CD4-positive, alpha-beta T cell (primary cell): ENCODE results near the gene WFDC5. TPM values are rescaled to one million over a fixed set of nuclear protein-coding genes. Genes with fewer than 3 reads are reported as not detected.

ENCODE experiments used
- ATAC-seq: fragments of 200-7000 bp; cut with Tn5 transposase; one replicate; pipeline ENCODE4 v1.10.0; 2022; ENCODE audit warnings: mild to moderate bottlenecking; ENCODE audit not compliant: poor library complexity
- CTCF ChIA-PET: fragments of 350-600 bp; sonication (Branson Sonifier 250); formaldehyde crosslinking; loops from one replicate; lab custom pipeline; 2021; ENCODE audit warnings: antibody characterized with exemption, inconsistent platforms; lab: Charles Lee
- POLR2A ChIA-PET: fragments of 350-600 bp; sonication (Branson Sonifier 250); formaldehyde crosslinking; loops from one replicate; lab custom pipeline; 2021; ENCODE audit warnings: antibody characterized with exemption, inconsistent platforms; lab: Charles Lee
- DNase-seq, 14 experiments: peaks; one replicate each; pipeline ENCODE4 v3.0.0-alpha.2; 2013 to 2020; ENCODE audit warnings: mixed read lengths in 2 of 14
- H3K27ac ChIP-seq, 2 donors: one replicate each; pipeline versions ENCODE4 v1.5.1 to v1.7.0; 2013; ENCODE audit warnings: low read length in 2 of 2, low read depth in 1 of 2, mild to moderate bottlenecking in 1 of 2
- H3K27me3 ChIP-seq, 2 experiments: 1 replicate in 1 of 2; 2 replicates in 1 of 2; pipeline versions ENCODE4 v1.6.1 to v1.7.0; 2013; ENCODE audit warnings: low read length in 2 of 2, control low read depth in 1 of 2, mild to moderate bottlenecking in 1 of 2, moderate library complexity in 1 of 2; ENCODE audit not compliant: insufficient read depth in 2 of 2, control insufficient read depth in 1 of 2
- H3K36me3 ChIP-seq: one replicate; pipeline ENCODE4 v1.6.1; 2013; ENCODE audit warnings: low read length, control low read depth; ENCODE audit not compliant: insufficient read depth
- H3K4me1 ChIP-seq: one replicate; pipeline ENCODE4 v1.6.1; 2013; ENCODE audit warnings: low read length, control low read depth; ENCODE audit not compliant: insufficient read depth
- H3K4me3 ChIP-seq: one replicate; pipeline ENCODE4 v1.5.1; 2013; ENCODE audit warnings: mild to moderate bottlenecking, low read length, moderate library complexity
- H3K9me3 ChIP-seq, 2 experiments: 1 replicate in 1 of 2; 2 replicates in 1 of 2; pipeline versions ENCODE4 v1.6.1 to v1.7.0; 2013; ENCODE audit warnings: low read length in 2 of 2, mild to moderate bottlenecking in 2 of 2, control low read depth in 1 of 2, moderate library complexity in 1 of 2; ENCODE audit not compliant: control insufficient read depth in 1 of 2, insufficient read depth in 1 of 2
- H3K27ac Mint-ChIP-seq: one replicate; pipeline ENCODE4 v1.8.0; 2020; ENCODE audit warnings: mixed read lengths
- H3K27me3 Mint-ChIP-seq: one replicate; pipeline ENCODE4 v1.8.0; 2021; ENCODE audit warnings: mixed read lengths
- H3K36me3 Mint-ChIP-seq: one replicate; pipeline ENCODE4 v1.8.0; 2021; ENCODE audit warnings: low read depth, mixed read lengths
- H3K4me1 Mint-ChIP-seq: one replicate; pipeline ENCODE4 v1.8.0; 2021; ENCODE audit warnings: low read depth, mixed read lengths
- H3K4me3 Mint-ChIP-seq: one replicate; pipeline ENCODE4 v1.8.0; 2020; ENCODE audit warnings: mild to moderate bottlenecking, mixed read lengths
- H3K9me3 Mint-ChIP-seq: one replicate; pipeline ENCODE4 v1.8.0; 2020; ENCODE audit warnings: mixed read lengths
- CTCF ChIP-seq: fragments of 200-600 bp; IDR thresholded peaks from one replicate; pipeline ENCODE4 v1.8.0; 2022; ENCODE audit warnings: antibody characterized with exemption, mild to moderate bottlenecking
- intact Hi-C, 2 experiments: fragments of 100-400 bp; cut with DNase I in 1 of 2; cut with micrococcal nuclease in 1 of 2; formaldehyde crosslinking; loops; one replicate each; pipeline versions ENCODE4 v1.15.1 to v1.9.0; 2023 to 2025; cut with DNase I, micrococcal nuclease
- total RNA-seq, 174 experiments: library from RNA in 2 of 174; stranded (reverse) in 2 of 174; gene quantifications; one replicate each; pipeline ENCODE4 v1.2.3 and lab custom pipeline; 2021 to 2026

The WFDC5 gene
- total RNA-seq, 2 experiments from 2014 or later: not detected

- Histone ChIP-seq H3K9me3 (no peaks in the 10 kb centered on the region), H3K36me3 (peaks cover 48% of the 10 kb centered on the region), H3K27ac (no peak overlapping the region), H3K4me3 (no peak overlapping the region), H3K4me1 (peaks cover 14% of the 10 kb centered on the region), H3K27me3 (no peaks in the 10 kb centered on the region)
- H3K4me1 Mint-ChIP-seq: peaks cover 77% of the 10 kb centered on the region
- H3K27ac Mint-ChIP-seq: peak overlapping the region; percentile 35
- DNase-seq (no peak), ATAC-seq (no peak)
- TF ChIP-seq CTCF: no peak
- CTCF ChIA-PET: interaction anchor here (1.0 to 2.0 kb wide), 2 partner anchors 12 to 23 kb away, joined by 4 to 7 read pairs; no protein-coding TSS in a partner anchor
- POLR2A ChIA-PET: no interaction called here
- peaks cover 88% of the 10 kb centered on the region for H3K36me3 Mint-ChIP-seq
- H3K4me3 Mint-ChIP-seq: no peak overlapping the region
- H3K27me3 Mint-ChIP-seq: no peaks in the 10 kb centered on the region
- H3K9me3 Mint-ChIP-seq: no peaks in the 10 kb centered on the region
- intact Hi-C loops: no loop called here
These were observed 47.4 kb downstream of the WFDC5 start for GRCh38 chr20:45067558-45067957.

- DNase-seq (no peak), ATAC-seq (no peak)
- Histone ChIP-seq H3K27ac (no peak overlapping the region), H3K4me1 (peaks cover 14% of the 10 kb centered on the region), H3K36me3 (peaks cover 47% of the 10 kb centered on the region), H3K27me3 (no peaks in the 10 kb centered on the region), H3K9me3 (no peaks in the 10 kb centered on the region), H3K4me3 (no peak overlapping the region)
- no peaks in the 10 kb centered on the region for H3K9me3 Mint-ChIP-seq
- intact Hi-C loops: no loop called here
- H3K27me3 Mint-ChIP-seq: no peaks in the 10 kb centered on the region
- POLR2A ChIA-PET: no interaction called here
- CTCF ChIA-PET: interaction anchor here (1.0 to 2.0 kb wide), 2 partner anchors 12 to 23 kb away, joined by 4 to 7 read pairs; no protein-coding TSS in a partner anchor
- no peak for TF ChIP-seq CTCF
- peaks cover 80% of the 10 kb centered on the region for H3K4me1 Mint-ChIP-seq
- H3K27ac Mint-ChIP-seq: peak overlapping the region; percentile 35
- H3K4me3 Mint-ChIP-seq: no peak overlapping the region
- H3K36me3 Mint-ChIP-seq: peaks cover 88% of the 10 kb centered on the region
These were observed 47.9 kb downstream of the WFDC5 start for GRCh38 chr20:45067087-45067486.

GRCh38 chr20:45066372-45066771 is 48.6 kb downstream of the WFDC5 start:
- Mint-ChIP-seq H3K27me3 (no peaks in the 10 kb centered on the region), H3K36me3 (peaks cover 89% of the 10 kb centered on the region), H3K9me3 (no peaks in the 10 kb centered on the region), H3K4me3 (no peak overlapping the region), H3K4me1 (peaks cover 86% of the 10 kb centered on the region), H3K27ac (peak overlapping the region; percentile 35)
- Histone ChIP-seq H3K9me3 (no peaks in the 10 kb centered on the region), H3K27me3 (no peaks in the 10 kb centered on the region), H3K4me3 (no peak overlapping the region), H3K4me1 (peaks cover 14% of the 10 kb centered on the region), H3K36me3 (peaks cover 44% of the 10 kb centered on the region), H3K27ac (no peak overlapping the region)
- DNase-seq: no peak
- intact Hi-C loops: no loop called here
- CTCF ChIA-PET: interaction anchor here (0.9 to 2.0 kb wide), 3 partner anchors 22 to 108 kb away, joined by 3 to 7 read pairs (median 4); no protein-coding TSS in a partner anchor
- ATAC-seq: no peak
- TF ChIP-seq CTCF: no peak
- POLR2A ChIA-PET: no interaction called here
